ENCODE data around the gene GUCA1A.
A peak's percentile ranks its signal among the peaks of the same experiment; 100 is the strongest.

Gene GUCA1A

GRCh38 chr6:42171813-42172581 is 1.2 kb upstream of the GUCA1A start:
- no peak for DNase-seq (ENCODE audit: low read depth)
- TF ChIP-seq CTCF (IDR thresholded peaks at IDR 0.05; ENCODE audit: low read depth, low read length) (no peak), POLR2A (IDR thresholded peaks at IDR 0.05; ENCODE audit: extremely low read depth, insufficient read length) (no peak), MYC (IDR thresholded peaks at IDR 0.05; ENCODE audit: low read depth, low read length) (no peak), MAX (IDR thresholded peaks at IDR 0.05; ENCODE audit: low read depth, low read length) (no peak)
- no peak overlapping the region for H3K4me3 ChIP-seq (ENCODE audit: low read depth, low read length)

GRCh38 chr6:42175860-42176259 is 2.7 kb downstream of the GUCA1A start:
- peak; percentile 39 for TF ChIP-seq CTCF (IDR thresholded peaks at IDR 0.05; ENCODE audit: low read depth, low read length)
- no peak for TF ChIP-seq POLR2A (IDR thresholded peaks at IDR 0.05; ENCODE audit: extremely low read depth, insufficient read length)
- no peak overlapping the region for H3K4me3 ChIP-seq (ENCODE audit: low read depth, low read length)
- DNase-seq (ENCODE audit: low read depth), result peak; percentile 28

- no peak for DNase-seq (ENCODE audit: low read depth)
- H3K4me3 ChIP-seq (ENCODE audit: low read depth, low read length), result no peak overlapping the region
- no peak for TF ChIP-seq POLR2A (IDR thresholded peaks at IDR 0.05; ENCODE audit: extremely low read depth, insufficient read length)
- TF ChIP-seq MAX (IDR thresholded peaks at IDR 0.05; ENCODE audit: low read depth, low read length), result no peak
- TF ChIP-seq MYC (IDR thresholded peaks at IDR 0.05; ENCODE audit: low read depth, low read length), result no peak
- no peak for TF ChIP-seq CTCF (IDR thresholded peaks at IDR 0.05; ENCODE audit: low read depth, low read length)
These were observed 3.8 kb downstream of the GUCA1A start for GRCh38 chr6:42176981-42177380.

GRCh38 chr6:42177514-42178364 is 4.6 kb downstream of the GUCA1A start:
- DNase-seq (ENCODE audit: low read depth), result no peak
- TF ChIP-seq MYC (IDR thresholded peaks at IDR 0.05; ENCODE audit: low read depth, low read length) (no peak), MAX (IDR thresholded peaks at IDR 0.05; ENCODE audit: low read depth, low read length) (no peak), POLR2A (IDR thresholded peaks at IDR 0.05; ENCODE audit: extremely low read depth, insufficient read length) (no peak), CTCF (IDR thresholded peaks at IDR 0.05; ENCODE audit: low read depth, low read length) (no peak)
- no peak overlapping the region for H3K4me3 ChIP-seq (ENCODE audit: low read depth, low read length)

GRCh38 chr6:42179261-42179944 is 6.2 kb downstream of the GUCA1A start:
- no peak overlapping the region for H3K4me3 ChIP-seq (ENCODE audit: low read depth, low read length)
- TF ChIP-seq MAX (IDR thresholded peaks at IDR 0.05; ENCODE audit: low read depth, low read length), result no peak
- TF ChIP-seq CTCF (IDR thresholded peaks at IDR 0.05; ENCODE audit: low read depth, low read length), result no peak
- TF ChIP-seq POLR2A (IDR thresholded peaks at IDR 0.05; ENCODE audit: extremely low read depth, insufficient read length), result no peak
- no peak for DNase-seq (ENCODE audit: low read depth)
